Endothelial cell of umbilical vein (primary cell): ENCODE results near the gene POLN. TPM values are rescaled to one million over a fixed set of nuclear protein-coding genes. Genes with fewer than 3 reads are reported as not detected.

Experiments
- BruUV-seq: library from RNA; stranded (reverse); fragments of 400-500 nt; replicated peaks from 2 replicates; lab custom pipeline; 2021; lab: Mats Ljungman, UMichigan
- CTCF ChIA-PET: fragments of 300-600, 350-600 bp; sonication (Branson Sonifier 250); formaldehyde crosslinking; loops from one replicate; lab custom pipeline; 2021; ENCODE audit warnings: antibody characterized with exemption, inconsistent platforms; lab: Charles Lee
- POLR2A ChIA-PET: fragments of 300-600, 350-600 bp; sonication (Branson Sonifier 250); formaldehyde crosslinking; loops from one replicate; lab custom pipeline; 2021; ENCODE audit warnings: antibody characterized with exemption, inconsistent platforms; lab: Charles Lee
- DNase-seq: peaks from one replicate; pipeline ENCODE4 v3.0.0-alpha.2; 2011; ENCODE audit warnings: low read depth, low spot score
- FAIRE-seq: peaks from 2 replicates; lab custom pipeline; 2011; peaks lifted over from hg19 to GRCh38; lab: Jason Lieb, UNC
- H2AFZ ChIP-seq: 2 replicates; pipeline ENCODE4 v1.6.0; 2012; ENCODE audit warnings: low read depth, low read length, control low read depth, inconsistent platforms
- H3K27ac ChIP-seq: 2 replicates; pipeline ENCODE4 v1.5.1; 2011; ENCODE audit warnings: low read depth, mild to moderate bottlenecking, control low read depth, low read length, moderate library complexity; ENCODE audit not compliant: insufficient read depth
- H3K27me3 ChIP-seq, 2 experiments: 2 replicates each; pipeline versions ENCODE4 v1.6.0 to v1.6.1; 2011; ENCODE audit warnings: low read length in 2 of 2, mixed read lengths in 1 of 2; ENCODE audit not compliant: control insufficient read depth in 2 of 2, insufficient read depth in 2 of 2
- H3K36me3 ChIP-seq, 2 experiments: 2 replicates in 1 of 2; 3 replicates in 1 of 2; pipeline ENCODE4 v1.5.1; 2011; ENCODE audit warnings: low read length in 2 of 2, mild to moderate bottlenecking in 1 of 2, moderate library complexity in 1 of 2; ENCODE audit not compliant: control insufficient read depth in 2 of 2, insufficient read depth in 2 of 2; ENCODE audit errors: extremely low read depth in 1 of 2
- H3K4me1 ChIP-seq: 3 replicates; pipeline ENCODE4 v1.5.1; 2011; ENCODE audit warnings: mild to moderate bottlenecking, low read length; ENCODE audit not compliant: control insufficient read depth, insufficient read depth; ENCODE audit errors: extremely low read depth
- H3K4me2 ChIP-seq: 2 replicates; pipeline ENCODE4 v1.6.1; 2011; ENCODE audit warnings: low read length, control low read depth, mixed read lengths; ENCODE audit not compliant: insufficient read depth
- H3K4me3 ChIP-seq, 3 experiments: fragments of 200-600 bp in 1 of 3; sonication (generic), shearing (Covaris generic) in 1 of 3; replicated peaks in 1 of 3; 2 replicates each; pipeline ENCODE4 v1.5.1; 2011 to 2016; ENCODE audit warnings: control low read depth in 3 of 3, low read length in 3 of 3, mild to moderate bottlenecking in 2 of 3, inconsistent platforms in 1 of 3, low read depth in 1 of 3, moderate library complexity in 1 of 3; ENCODE audit not compliant: insufficient read depth in 1 of 3
- H3K79me2 ChIP-seq: 2 replicates; pipeline ENCODE4 v1.6.0; 2012; ENCODE audit warnings: low read length, inconsistent platforms; ENCODE audit not compliant: control insufficient read depth, insufficient read depth
- H3K9ac ChIP-seq: replicated peaks from 2 replicates; pipeline ENCODE3; 2011; ENCODE audit warnings: low read length, control low read depth; ENCODE audit not compliant: insufficient read depth; ENCODE audit errors: extremely low read depth
- H3K9me1 ChIP-seq: replicated peaks from 3 replicates; pipeline ENCODE4 v1.6.0; 2011; ENCODE audit warnings: mild to moderate bottlenecking, low read length; ENCODE audit not compliant: control insufficient read depth, insufficient read depth; ENCODE audit errors: extremely low read depth
- H3K9me3 ChIP-seq: replicated peaks from 2 replicates; pipeline ENCODE4 v1.5.1; 2012; ENCODE audit warnings: low read length, inconsistent platforms; ENCODE audit not compliant: control insufficient read depth, insufficient read depth
- H4K20me1 ChIP-seq: replicated peaks from 2 replicates; pipeline ENCODE3; 2011; ENCODE audit warnings: mild to moderate bottlenecking, low read length; ENCODE audit not compliant: control insufficient read depth, insufficient read depth; ENCODE audit errors: extremely low read depth
- EZH2 ChIP-seq: IDR thresholded peaks from 2 replicates; pipeline ENCODE4 v1.6.1; 2012; ENCODE audit warnings: borderline replicate concordance, low read depth, mild to moderate bottlenecking, moderate library complexity, low read length, inconsistent platforms; ENCODE audit not compliant: severe bottlenecking
- FOS ChIP-seq: IDR thresholded peaks from 2 replicates; pipeline ENCODE4 v1.6.1; 2011; ENCODE audit warnings: mild to moderate bottlenecking, low read length, moderate library complexity, borderline replicate concordance; ENCODE audit not compliant: insufficient read depth
- GATA2 ChIP-seq: IDR thresholded peaks from 2 replicates; pipeline ENCODE4 v1.7.0; 2011; ENCODE audit warnings: low read depth, mild to moderate bottlenecking, moderate library complexity, mixed read lengths, low read length; ENCODE audit not compliant: insufficient read length, insufficient read depth
- JUN ChIP-seq: IDR thresholded peaks from 2 replicates; pipeline ENCODE4 v1.6.1; 2011; ENCODE audit warnings: borderline replicate concordance, low read depth; ENCODE audit not compliant: insufficient read length, insufficient read depth
- MAX ChIP-seq: IDR thresholded peaks from 2 replicates; pipeline ENCODE4 v1.6.1; 2011; ENCODE audit not compliant: insufficient read depth, insufficient read length
- MYC ChIP-seq: IDR thresholded peaks from one replicate; pipeline ENCODE4 v1.6.1; 2011; ENCODE audit warnings: mild to moderate bottlenecking, low read depth, low read length
- POLR2A ChIP-seq: IDR thresholded peaks from 2 replicates; pipeline ENCODE4 v1.6.1; 2012; ENCODE audit warnings: low read depth, mild to moderate bottlenecking, control low read depth, low read length
- POLR2AphosphoS5 ChIP-seq: IDR thresholded peaks from 2 replicates; pipeline ENCODE4 v1.6.1; 2012; ENCODE audit warnings: low read depth, mild to moderate bottlenecking, control low read depth, low read length, moderate library complexity; ENCODE audit not compliant: insufficient read depth
- dilution Hi-C: fragments of 300-500 bp; cut with MboI; formaldehyde crosslinking; loops from one replicate; pipeline ENCODE4 v1.15.0; 2019; ENCODE audit warnings: low sequenced_read_pairs; ENCODE audit not compliant: extremely low pct_ligation_motif_present
- intact Hi-C: fragments of 100-400 bp; cut with micrococcal nuclease; formaldehyde crosslinking; loops from one replicate; pipeline ENCODE4 v1.10.0; 2022
- polyA plus RNA-seq, 4 experiments: library from polyadenylated mRNA; depleted of rRNA in 3 of 4; stranded (reverse) in 3 of 4; unstranded in 1 of 4; fragments of >200 nt; gene quantifications; 2 replicates each; pipeline versions ENCODE4 v1.2.1 to v1.2.3, GENCODE V29; 2011 to 2012; ENCODE audit warnings: missing spikeins in 1 of 4
- total RNA-seq: library from RNA; stranded (reverse); gene quantifications from 2 replicates; pipeline ENCODE4 v1.2.3, GENCODE V29; 2021
- TF ChIP-seq, protein P1 (sequence below), 2 donors: IDR thresholded peaks; 1 replicate in 1 of 2; 2 replicates in 1 of 2; pipeline ENCODE4 v1.5.1; 2011; ENCODE audit warnings: low read length in 2 of 2, mild to moderate bottlenecking in 2 of 2, moderate library complexity in 2 of 2, control low read depth in 1 of 2, inconsistent platforms in 1 of 2, low read depth in 1 of 2; ENCODE audit not compliant: insufficient read depth in 1 of 2; ENCODE audit errors: extremely low read depth in 1 of 2

Gene POLN
- total and polyA plus RNA-seq, 2 donors (not counting 3 experiments of a cell fraction or from before 2014, with no cell fraction given), result 1.3 to 4.2 TPM

DNA sequence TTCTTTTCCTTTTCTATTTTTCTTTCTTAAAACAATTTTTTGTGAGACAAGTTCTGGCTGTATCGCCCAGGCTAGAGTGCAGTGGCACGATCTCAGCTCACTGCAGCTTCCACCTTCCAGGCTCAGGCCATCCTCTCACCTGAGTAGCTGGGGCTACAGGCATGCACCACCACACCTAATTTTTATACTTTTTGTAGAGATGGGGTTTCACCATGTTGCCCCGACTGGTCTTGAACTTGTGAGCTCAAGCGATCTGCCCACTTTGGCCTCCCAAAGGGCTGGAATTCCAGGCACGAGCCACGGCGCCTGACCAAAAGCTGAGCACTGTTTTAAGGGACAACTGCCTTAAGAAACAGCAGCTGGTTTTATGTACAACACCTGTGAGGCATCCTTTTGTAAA is 192.1 kb downstream of the POLN start:
- no peak for TF ChIP-seq FOS
- no peak for TF ChIP-seq POLR2A
- TF ChIP-seq, protein P1, sequence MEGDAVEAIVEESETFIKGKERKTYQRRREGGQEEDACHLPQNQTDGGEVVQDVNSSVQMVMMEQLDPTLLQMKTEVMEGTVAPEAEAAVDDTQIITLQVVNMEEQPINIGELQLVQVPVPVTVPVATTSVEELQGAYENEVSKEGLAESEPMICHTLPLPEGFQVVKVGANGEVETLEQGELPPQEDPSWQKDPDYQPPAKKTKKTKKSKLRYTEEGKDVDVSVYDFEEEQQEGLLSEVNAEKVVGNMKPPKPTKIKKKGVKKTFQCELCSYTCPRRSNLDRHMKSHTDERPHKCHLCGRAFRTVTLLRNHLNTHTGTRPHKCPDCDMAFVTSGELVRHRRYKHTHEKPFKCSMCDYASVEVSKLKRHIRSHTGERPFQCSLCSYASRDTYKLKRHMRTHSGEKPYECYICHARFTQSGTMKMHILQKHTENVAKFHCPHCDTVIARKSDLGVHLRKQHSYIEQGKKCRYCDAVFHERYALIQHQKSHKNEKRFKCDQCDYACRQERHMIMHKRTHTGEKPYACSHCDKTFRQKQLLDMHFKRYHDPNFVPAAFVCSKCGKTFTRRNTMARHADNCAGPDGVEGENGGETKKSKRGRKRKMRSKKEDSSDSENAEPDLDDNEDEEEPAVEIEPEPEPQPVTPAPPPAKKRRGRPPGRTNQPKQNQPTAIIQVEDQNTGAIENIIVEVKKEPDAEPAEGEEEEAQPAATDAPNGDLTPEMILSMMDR (IDR thresholded peaks at IDR 0.05; ENCODE audit: extremely low read depth in 1 of 2, insufficient read depth in 1 of 2, low read depth in 1 of 2, low read length in 2 of 2), result no peak
- TF ChIP-seq POLR2AphosphoS5, result no peak
- TF ChIP-seq MYC, result no peak
- no peak for TF ChIP-seq MAX
- no peak for TF ChIP-seq GATA2
- no peak for TF ChIP-seq JUN
- no peak for TF ChIP-seq EZH2
- Histone ChIP-seq H3K9me3 (no peaks in the 10 kb centered on the region), H3K9ac (no peak overlapping the region), H3K4me2 (no peak overlapping the region), H3K27ac (no peak overlapping the region), H4K20me1 (no peaks in the 10 kb centered on the region), H3K9me1 (no peaks in the 10 kb centered on the region), H2AFZ (no peak overlapping the region), H3K79me2 (no peaks in the 10 kb centered on the region), H3K27me3 (peaks cover 16% of the 10 kb centered on the region in 2 experiments), H3K4me3 (no peak overlapping the region), H3K4me1 (no peaks in the 10 kb centered on the region), H3K36me3 (no peaks in the 10 kb centered on the region)
- CTCF ChIA-PET, result no interaction called here
- no TSS peak for BruUV-seq
- no peak for DNase-seq
- dilution Hi-C loops, result no loop called here
- no peak for FAIRE-seq
- POLR2A ChIA-PET, result no interaction called here
- intact Hi-C loops, result no loop called here
